NCI-H460 (cell line): ENCODE measurements around the gene FAF1. TPM values are rescaled to one million over a fixed set of nuclear protein-coding genes. Genes with fewer than 3 reads are reported as not detected.

ENCODE experiments used
- DNase-seq: peaks from one replicate; pipeline ENCODE4 v3.0.0-alpha.2; 2016; ENCODE audit warnings: low read depth; ENCODE audit errors: extremely low read depth
- total RNA-seq: library from RNA; depleted of rRNA; stranded (reverse); fragments of >200 nt; shearing (Covaris generic); gene quantifications from 2 replicates; pipeline ENCODE4 v1.2.3, GENCODE V29; 2014

The FAF1 gene
- total RNA-seq, 1 experiment from 2014 or later = 65.7 TPM

DNA sequence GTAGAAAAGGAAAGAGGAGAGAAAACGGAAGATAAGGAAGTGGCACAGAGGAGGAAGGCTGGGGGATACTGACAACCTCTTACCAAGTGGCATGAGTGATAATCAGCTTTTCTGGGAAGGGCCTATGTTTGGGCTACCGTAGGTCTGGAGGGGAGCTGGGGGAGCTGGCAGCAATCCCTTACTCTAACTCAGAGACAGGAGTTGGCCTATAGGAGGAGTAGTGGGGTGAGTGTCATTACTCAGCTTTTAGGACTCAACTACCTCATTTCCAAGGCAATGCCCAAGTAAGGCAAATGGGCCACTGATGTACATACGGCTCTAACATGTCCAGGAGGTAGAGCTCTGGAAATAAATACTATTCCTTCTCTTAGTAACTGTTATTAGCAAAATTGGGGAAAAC, 488.1 kb downstream of the FAF1 start:
- no peak for DNase-seq

DNA sequence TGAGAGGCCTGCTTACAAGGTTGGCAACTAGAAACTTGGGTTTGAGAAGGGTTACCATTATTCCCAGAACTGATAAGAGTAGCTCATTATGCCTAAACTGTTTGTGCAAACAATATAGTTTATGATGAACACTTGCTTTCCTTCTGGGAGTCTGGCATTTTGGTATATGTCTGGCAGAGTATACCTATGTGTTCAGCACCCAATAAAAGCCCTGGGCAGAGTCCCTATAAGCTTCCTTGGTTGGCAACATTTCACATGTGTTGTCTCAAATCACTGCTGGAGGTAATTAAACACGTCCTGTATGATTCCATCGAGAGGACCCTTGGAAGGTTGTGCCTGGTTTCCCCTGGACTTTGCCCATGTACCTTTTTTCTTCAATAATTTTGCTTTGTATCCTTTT, 497.1 kb downstream of the FAF1 start:
- no peak for DNase-seq

DNA sequence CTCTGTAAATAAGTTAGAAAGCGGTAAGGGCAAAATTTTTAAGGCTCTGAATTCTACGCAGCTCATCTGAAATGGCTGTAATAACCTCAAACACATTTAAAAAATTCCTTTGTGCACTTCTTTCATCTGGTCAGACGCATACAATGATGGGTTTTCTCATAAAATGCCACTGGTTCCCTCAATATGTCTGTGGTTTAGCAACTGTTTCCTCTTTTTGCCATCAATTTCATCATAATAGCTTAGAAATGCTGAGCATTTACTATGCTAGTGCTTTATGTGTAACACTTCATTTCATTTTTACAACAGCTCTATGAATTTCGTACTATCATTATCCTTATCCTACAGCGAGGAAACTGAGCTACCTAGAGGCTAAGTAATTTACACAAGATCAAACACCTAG, 501.6 kb downstream of the FAF1 start:
- DNase-seq = no peak

DNA sequence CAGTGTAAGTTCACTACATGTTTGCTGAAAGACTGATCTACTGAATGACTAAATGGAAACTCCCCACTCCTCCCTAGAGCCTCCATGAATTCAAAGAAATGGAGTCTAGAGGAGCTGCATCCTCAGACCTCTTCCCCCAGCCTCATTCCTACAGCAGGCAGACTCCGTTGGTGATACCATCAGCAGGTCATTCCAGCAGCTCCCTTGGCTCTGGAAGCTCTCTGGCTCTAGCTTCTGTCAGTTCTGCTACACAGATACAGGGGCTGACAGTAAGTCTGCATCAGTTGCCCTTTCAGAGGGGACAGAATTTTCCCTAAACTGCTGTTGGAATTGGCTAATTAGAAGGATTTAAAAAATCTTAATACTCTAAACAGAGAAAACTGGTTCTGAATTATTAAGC, 505.2 kb downstream of the FAF1 start:
- no peak for DNase-seq

DNA sequence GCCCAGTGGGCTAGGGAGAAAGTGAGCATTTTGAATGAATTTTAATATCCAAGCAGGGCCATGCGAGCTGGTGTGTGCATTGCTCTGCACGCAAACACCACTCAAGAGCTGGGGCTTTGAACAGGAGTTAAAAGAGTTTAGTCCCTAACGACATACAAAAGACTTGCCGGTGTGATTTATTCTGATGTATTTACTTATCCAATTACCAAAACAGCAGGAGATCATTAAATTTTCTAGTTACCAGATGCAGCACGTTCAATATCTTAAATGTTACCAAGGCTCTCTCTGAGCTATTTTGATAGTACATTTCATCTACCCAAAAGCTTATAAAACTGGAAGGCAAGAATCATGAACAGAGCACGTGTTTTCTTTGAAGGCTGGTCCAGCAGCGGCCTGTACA, 506.8 kb downstream of the FAF1 start:
- no peak for DNase-seq

DNA sequence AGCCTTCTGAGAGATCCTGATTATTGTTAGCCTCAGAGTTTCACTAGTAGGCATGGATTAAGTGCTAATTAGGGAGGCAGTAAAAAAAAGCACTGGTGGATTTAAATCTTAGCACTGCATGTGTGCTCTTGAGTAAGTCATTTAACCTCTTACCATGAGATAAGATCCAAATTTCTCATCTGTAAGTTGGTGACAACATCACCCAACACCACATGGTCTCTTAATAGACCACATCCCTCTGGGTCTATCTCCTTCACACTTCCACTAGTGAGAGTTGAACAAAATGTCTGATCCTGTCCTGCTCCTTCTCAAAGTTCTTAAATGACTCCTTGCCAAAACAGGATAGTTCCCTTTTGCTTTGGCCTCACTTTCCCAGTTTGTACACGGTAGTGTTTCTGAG, 507.4 kb downstream of the FAF1 start:
- no peak for DNase-seq

DNA sequence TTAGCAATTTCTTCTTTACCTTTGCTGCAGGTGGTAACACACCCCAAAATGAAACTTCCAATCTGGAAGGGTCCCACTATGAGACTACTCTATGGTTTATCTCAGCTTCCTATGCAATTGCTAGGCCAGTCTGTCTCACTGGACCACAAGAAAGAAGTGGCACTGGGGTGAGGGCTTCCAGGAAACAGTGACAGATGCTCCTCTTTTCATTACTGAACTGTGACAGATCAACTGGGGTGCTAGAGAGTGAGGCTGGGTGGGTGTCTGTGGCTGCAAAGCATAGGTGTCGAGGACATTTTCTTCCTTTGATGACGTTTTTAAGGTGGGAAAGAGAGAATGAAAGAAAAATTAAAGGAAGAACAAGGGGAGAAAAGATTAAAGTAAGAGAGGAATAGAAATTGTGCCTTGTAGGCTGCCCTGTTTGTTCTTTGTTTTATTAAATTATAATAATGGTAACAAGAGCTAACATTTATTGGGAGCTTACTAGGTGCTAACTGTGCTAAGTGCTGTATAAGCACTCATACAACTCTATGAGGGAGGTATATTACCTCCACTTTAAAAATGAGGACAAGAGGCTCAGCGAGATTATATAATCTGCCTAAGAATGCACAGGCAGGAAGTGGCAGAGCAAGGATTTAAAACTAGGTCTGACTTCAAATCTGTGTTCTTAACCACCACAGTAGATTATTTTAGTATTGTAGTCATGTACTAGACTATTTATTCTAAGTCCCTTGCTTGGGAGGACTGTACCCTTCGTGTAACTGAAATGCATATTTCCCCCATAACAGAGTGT, 509.0 kb downstream of the FAF1 start:
- no peak for DNase-seq

DNA sequence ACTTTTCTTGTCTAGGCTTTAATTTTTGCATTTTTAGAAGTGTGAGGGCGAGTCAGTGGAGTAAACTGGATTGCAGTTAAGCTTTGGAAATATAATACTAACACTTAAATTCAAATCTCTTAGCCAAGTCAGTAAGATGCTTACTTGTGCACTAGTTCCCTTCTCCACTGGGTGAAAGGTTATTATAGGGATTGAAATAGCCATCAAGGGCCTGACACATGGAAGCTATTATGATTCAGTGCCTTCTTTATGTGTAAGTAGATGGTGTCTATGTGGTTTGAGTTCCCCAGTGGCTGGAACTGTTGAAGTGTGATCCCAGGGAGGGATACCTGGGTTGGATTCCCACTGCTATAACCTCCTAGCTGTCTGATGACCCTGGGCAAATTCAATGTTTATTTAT, 512.1 kb downstream of the FAF1 start:
- no peak for DNase-seq

DNA sequence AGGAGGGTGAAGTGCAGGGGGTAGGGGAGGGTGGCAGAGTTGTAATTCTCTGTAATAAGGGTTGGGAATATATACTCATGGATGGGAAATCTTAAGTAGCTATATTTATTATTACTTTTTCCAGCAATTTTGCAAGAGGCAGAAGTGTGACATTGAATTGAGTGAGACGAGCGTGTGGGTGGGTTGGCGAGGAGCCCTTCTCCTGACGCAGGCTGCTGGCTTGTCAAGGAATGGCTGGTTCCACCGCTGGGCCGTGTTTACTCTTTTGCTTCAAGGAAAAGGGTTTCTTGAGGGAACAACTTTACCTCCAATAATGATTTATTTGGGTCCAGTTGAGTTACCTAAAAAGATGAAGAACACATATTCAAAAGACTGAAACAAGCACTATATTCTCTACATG, 518.9 kb downstream of the FAF1 start:
- no peak for DNase-seq

DNA sequence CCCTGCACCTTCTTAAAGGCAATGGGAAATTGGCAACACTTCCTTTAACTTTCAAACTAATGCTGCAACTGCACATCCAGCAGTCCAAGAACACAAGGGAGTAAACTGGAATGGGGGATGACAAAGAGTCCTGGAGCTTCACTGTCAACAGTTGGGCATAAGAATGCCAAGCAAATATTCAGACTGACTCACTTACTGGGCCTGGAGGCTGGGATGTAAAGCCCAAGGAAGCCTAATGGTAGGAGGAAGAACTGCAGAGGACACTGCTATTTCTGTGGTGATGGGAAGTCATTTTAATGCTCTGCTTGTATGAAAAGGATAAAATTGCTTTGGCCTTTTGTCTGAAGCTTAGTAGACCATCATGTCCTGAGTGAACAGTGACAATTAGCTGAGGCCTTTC, 521.1 kb downstream of the FAF1 start:
- DNase-seq = no peak

DNA sequence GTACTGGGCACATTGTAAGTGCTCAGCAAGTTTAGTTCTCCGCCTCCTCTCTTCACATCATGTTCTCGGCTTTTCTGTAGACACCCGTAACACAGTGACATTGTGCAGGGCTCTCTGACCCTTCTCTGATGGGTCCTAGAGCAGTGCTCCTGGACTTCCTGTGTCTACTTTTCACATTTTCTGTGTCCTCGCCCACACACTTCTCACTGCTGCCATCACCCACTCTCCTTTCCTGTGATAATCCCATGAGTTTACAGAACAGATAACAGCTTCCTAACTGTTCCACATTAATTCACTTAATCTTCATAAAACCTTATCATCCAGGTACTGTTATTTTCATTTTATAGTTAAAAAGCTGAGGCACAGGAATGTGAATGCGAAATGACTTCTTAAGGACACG, 523.6 kb downstream of the FAF1 start:
- no peak for DNase-seq

DNA sequence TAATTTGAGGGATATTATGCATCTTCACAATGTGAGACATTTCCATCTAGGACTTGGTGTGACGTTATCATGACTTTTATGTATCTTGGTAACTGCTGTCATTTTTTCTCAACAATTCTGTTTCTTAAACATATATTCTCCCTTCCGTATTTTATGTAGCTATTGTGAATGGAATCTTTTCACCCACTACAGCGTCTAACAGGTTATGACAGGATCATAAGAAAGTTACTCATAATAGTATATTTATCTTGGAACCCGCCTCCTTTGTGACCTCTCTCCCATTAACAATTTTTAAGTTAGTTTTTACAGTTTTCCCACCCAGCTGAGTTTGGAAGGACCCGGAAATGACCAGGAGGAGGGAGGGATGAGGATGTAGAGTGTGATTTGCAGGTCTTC, 530.1 kb downstream of the FAF1 start:
- DNase-seq = no peak

DNA sequence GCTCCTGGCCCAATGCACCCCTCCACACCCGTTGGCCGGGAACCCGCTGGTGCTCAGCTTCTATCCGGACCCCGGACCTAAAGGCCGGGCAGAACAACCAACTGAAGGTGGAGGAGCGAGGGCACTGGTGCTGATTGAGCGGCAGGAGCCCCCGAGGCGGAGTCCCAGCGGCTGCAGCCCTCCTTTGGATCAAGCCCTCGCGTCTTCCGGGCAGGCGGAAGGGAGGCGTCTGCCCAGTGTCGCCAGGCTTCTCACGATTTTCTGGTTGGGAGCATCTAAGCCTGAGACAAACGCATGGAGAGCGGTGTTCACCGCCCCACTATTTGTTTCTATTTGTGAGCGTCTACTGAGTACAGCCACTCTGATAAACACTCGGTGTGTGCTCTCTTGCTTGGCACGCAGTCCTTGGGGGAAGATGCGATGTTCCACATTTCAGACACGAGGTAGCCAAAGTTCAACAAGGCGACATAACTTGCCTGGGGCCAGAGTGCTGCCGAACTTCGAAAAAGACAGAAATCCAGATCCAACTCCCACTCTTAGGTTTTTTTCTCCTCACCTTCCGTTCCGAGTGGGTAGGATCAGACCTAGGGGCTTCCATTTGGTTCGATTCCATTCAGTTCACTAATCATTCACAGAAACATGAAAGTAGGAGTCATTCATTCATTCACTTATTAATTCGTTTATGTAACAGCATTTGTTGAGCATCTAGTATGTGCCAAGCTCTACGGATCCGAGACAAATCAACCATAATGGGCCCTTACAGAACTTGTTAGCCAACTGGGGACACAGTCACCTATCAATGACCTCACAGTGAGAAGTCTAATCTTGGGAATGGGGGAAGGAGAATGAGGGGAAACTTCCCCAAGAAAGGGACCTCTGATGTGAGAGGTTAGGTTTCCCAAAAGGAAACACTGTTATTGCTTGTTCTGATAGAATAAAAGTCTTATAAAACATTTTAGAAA, 532.0 kb downstream of the FAF1 start:
- DNase-seq = no peak

DNA sequence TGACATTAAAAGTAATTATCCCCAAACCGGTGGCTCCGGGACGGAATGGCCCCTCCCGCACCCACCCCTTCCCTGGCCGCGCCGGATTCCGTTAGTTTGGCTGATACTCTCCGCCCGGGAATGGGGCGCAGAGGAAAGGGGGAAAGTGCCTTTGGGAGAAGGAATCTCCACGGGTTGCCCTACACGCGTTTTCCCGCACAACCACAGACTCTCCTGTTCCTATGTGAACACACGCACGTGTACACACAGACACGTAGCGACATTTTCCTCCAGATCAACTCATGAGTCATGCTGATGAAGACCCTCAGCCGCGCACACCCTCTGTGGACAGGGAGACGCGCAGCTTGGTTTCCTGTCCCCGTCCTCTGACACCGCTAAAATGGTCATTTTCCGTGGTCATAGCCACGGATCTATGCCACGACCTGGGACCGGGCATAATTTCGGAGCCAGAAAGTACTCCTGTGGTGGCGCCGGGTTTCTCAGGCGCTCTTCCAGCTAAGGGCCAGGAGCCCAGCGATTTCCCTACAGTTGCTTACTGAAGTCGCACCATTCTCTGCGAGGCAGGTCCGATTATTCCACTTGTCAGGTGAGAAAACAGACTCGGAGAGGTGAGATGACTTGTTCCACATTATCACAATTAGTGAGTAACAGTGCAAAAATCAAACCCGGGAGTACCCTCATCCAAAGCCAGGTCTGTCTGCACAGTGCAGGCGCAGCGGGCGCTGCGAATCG, 532.8 kb downstream of the FAF1 start:
- DNase-seq = no peak

DNA sequence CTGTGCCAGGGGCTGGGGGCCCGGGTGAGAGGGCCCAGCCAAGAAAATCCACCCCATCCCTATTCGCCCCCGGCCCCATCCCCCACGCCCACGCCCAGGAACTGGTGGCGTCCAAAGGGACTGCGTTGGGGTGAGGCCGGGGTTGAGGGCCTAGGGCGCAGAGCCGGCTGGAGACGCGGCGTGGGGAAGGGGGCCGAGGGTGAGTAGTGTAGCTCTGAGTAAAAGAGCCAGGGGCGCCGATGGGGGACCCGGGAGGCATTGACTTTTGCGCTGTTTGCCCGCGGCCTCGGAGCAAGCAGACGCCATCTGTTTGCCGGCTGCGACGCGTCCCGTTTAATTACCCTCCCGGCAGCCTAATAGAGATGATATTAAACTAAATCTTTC, 533.4 kb downstream of the FAF1 start:
- DNase-seq = no peak

DNA sequence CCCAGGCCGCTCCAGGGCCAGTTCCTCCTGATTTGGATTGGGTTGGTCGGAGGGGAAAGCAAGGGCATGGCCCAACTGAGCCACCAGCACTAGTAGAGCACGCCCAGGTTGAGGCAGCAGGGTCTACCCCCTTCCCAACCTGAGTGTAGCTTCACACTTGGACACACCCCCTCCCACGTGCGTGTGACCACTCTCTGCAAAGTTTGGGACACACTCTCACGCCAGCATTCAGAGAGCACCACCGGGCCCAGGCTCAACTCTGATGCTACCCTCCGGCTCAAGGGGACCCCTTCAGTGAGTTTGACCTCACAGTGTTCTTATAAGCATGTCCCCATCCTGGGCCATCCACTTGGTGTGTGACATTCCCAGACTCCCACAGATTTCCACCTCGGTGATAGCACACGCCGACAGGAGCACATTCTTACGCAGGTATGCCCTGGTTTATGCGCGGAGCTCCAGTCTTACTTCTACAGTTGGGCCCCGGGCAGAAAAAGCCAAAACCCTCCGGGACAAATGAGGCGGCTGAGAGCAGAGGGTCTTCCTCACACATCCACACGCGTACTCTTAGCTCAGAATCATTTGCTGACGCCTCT, 533.9 kb downstream of the FAF1 start:
- no peak for DNase-seq

DNA sequence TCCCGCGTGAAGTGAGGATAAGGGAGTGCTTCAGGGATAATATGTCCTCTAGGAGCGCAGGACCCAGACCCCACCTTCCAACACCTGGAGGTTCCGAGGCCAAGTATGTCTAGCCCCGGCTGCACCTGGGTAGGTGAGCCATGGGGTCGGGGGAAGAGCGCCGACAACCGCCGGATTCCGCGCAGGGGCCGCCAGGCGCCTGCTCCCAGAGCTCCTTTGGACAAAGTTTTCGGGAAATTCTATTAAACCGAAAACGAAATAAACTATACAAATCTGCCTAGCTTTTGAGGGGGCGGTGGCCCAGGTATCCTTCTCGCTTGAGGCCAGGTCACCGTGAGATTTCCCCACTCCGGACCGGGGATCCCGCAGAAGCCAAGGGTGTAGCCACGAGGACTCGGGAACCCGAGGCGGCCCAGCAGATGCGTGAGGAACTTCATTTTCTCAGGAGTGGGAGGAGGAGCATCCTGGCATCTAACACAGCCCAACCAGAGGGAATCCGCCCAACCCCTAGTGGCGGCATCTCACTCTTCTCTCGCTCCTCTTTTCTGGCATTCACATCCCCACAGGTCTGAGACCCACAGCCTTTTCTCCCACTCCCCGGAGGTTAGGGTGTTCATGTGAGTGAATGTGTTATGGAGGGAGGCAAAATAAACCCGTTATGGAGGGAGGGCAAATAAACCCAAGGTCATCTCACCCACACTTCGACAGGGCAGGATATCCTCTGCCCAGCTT, 534.5 kb downstream of the FAF1 start:
- DNase-seq = no peak

DNA sequence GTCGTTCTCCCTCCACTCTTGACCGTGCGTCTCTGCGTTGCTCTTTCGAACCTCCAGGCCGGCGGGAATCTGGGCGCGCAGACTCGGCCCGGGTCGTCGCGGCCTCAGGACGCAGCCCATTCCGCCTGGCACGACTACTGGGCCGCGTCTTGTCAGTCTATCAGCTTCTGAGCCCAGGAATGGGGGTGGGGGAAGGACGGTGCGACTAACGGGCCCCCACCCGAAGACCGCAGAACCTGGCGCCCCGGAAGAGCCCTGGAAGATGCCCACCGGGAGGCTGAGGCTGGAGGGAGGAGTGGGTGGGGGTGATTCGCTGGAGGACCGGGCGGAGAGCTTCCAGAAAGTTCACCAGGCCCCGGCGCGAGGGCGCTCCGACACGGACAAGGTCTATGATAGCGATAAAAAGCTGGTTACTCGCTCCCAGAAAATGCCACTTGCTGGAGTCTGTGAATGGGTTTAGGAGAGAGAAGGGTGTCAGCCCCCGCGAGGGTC, 535.1 kb downstream of the FAF1 start:
- no peak for DNase-seq

DNA sequence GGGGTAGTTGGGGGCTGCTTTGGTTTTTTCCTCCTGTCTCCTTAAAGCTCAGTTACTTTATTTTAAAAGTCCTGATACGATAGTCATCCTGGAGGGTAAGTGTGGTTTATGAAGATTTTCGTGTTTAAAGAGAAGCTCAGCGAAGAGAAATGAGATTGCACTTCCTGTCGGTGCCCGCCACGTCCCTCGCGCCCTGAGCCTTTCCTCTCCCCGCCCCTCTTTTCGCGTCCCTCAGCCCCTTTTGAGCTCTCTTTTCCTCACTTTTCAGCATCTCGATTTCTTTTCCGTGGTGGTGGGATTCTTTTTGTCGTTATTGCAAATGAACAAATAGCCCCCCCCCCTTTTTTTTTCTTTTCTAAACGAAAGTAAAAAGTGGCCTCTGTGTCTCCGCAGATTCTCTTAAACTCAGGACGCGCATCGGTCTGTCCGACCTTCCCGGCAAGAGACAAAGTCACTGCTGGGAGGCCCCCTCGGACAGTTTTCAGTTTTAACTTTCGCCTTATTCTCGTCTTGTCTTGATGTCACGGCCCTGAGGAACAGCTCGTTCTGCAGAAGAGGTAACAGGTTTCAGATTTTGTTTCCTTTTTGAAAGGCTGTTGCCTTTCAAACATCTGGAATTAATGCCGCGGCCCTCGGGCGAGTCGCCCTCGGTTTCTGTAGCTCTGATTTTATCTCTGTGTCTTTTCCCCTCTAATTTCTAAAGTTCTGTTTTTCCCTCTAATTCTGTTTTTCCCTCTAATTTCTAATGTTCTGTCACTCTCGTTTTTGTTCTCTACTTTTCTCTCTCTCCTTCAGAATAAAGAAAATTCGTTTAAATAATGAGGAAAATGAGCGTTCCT, 535.8 kb downstream of the FAF1 start:
- peak; percentile 4 for DNase-seq
